ENCODE measurements around the gene PMM2. TPM values are rescaled to one million over a fixed set of nuclear protein-coding genes. Genes with fewer than 3 reads are reported as not detected.

The PMM2 gene
- total RNA-seq, 6 experiments from 2014 or later, result 18.6 to 47.8 (median 39.0) TPM

- Histone ChIP-seq H3K4me1 (no peaks in the 10 kb centered on the region), H3K4me3 (no peak overlapping the region), H3K9me3 (no peaks in the 10 kb centered on the region), H3K27ac (no peak overlapping the region), H3K27me3 (no peaks in the 10 kb centered on the region), H3K36me3 (peaks cover 22 to 90% (median 47%) of the 10 kb centered on the region in 4 donors)
- 78% methylated on average over 4 of the region's 21 CpGs for WGBS (ENCODE audit: insufficient coverage, low coverage, low lambda C conversion rate, missing lambda C conversion rate)
- intact Hi-C loops (cut with DNase I), result loop anchor here in 1 of 2 donors (10.0 kb wide), 1 partner anchor 110 kb away; no protein-coding TSS in a partner anchor
- TF ChIP-seq POLR2A (IDR thresholded peaks at IDR 0.05), result no peak
- no peak for TF ChIP-seq CTCF (IDR thresholded peaks at IDR 0.05)
- DNase-seq (peak in 1 of 3 donors; percentile 37), ATAC-seq (no peak)
Measured at GRCh38 chr16:8894736-8895334, 97.2 kb downstream of the PMM2 start.

GRCh38 chr16:8898660-8899318, 101.2 kb downstream of the PMM2 start:
- Histone ChIP-seq H3K4me1 (no peaks in the 10 kb centered on the region), H3K27me3 (no peaks in the 10 kb centered on the region), H3K9me3 (no peaks in the 10 kb centered on the region), H3K36me3 (peaks cover 24 to 98% (median 63%) of the 10 kb centered on the region in 4 donors), H3K27ac (no peak overlapping the region), H3K4me3 (no peak overlapping the region)
- no peak for DNase-seq
- ATAC-seq, result no peak
- WGBS (ENCODE audit: insufficient coverage, low coverage, low lambda C conversion rate, missing lambda C conversion rate), result 96% methylated on average over 3 of the region's 3 CpGs
- TF ChIP-seq CTCF (IDR thresholded peaks at IDR 0.05) (no peak), POLR2A (IDR thresholded peaks at IDR 0.05) (no peak)
- intact Hi-C loops (cut with DNase I), result loop anchor here in 1 of 2 donors (10.0 kb wide), 1 partner anchor 106 kb away; no protein-coding TSS in a partner anchor

Other genes with a start within 250 kb of the PMM2 start
- not detected for gene TMEM114, start 207.3 kb upstream of the PMM2 start, total RNA-seq
- gene METTL22, start 176.1 kb upstream of the PMM2 start, total RNA-seq, result 10 to 100 TPM; 11.3 to 15.2 (median 13.7) TPM
- gene ABAT, start 123.2 kb upstream of the PMM2 start, total RNA-seq, result 100 to 1,000 TPM; 160 to 378 (median 305) TPM
- gene TMEM186, start 200 bp upstream of the PMM2 start, total RNA-seq, result 1 to 10 TPM; 5.0 to 9.4 (median 6.9) TPM
- 100 to 1,000 TPM in 1 of 6 experiments, 10 to 100 TPM in 5; 61.5 to 132 (median 73.1) TPM for gene CARHSP1, start 71.2 kb downstream of the PMM2 start, total RNA-seq
- gene LITAFD, start 84.5 kb downstream of the PMM2 start, total RNA-seq, result not detected
- 10 to 100 TPM; 46.8 to 55.8 (median 49.1) TPM for gene USP7, start 166.1 kb downstream of the PMM2 start, total RNA-seq